GM12891 (cell line): ENCODE data around the gene MCCC1.

Source experiments
- POLR2A ChIP-seq: IDR thresholded peaks from 2 replicates; pipeline ENCODE4 v1.6.1; 2011; ENCODE audit warnings: low read depth, low read length, control low read depth
- POLR2AphosphoS5 ChIP-seq: IDR thresholded peaks from 2 replicates; pipeline ENCODE4 v1.6.1; 2011; ENCODE audit warnings: low read depth, low read length, control low read depth
- POU2F2 ChIP-seq: IDR thresholded peaks from 2 replicates; pipeline ENCODE4 v1.6.1; 2011; ENCODE audit warnings: low read depth, mild to moderate bottlenecking, control low read depth, low read length, moderate library complexity
- SPI1 ChIP-seq: IDR thresholded peaks from 2 replicates; pipeline ENCODE4 v1.6.1; 2011; ENCODE audit warnings: low read depth, low read length, control low read depth
- TAF1 ChIP-seq: IDR thresholded peaks from 2 replicates; pipeline ENCODE4 v1.6.1; 2011; ENCODE audit warnings: low read depth, low read length, control low read depth

GRCh38 chr3:183013856-183014255 lies 85.4 kb downstream of the MCCC1 start:
- no peak for TF ChIP-seq POLR2A
- TF ChIP-seq POLR2AphosphoS5, result no peak
- TF ChIP-seq POU2F2, result no peak
- no peak for TF ChIP-seq TAF1
- TF ChIP-seq SPI1, result peak; percentile 6; the same call in 1 of the 2 replicates
